H9 (cell line): Measurements from ENCODE around the gene CD151. TPM values are rescaled to one million over a fixed set of nuclear protein-coding genes. Genes with fewer than 3 reads are reported as not detected.

Experiments used
- DNase-seq: peaks from one replicate; pipeline ENCODE4 v3.0.0-alpha.2; 2017
- H2AFZ ChIP-seq: one replicate; pipeline ENCODE4 v1.6.1; 2013; ENCODE audit warnings: mild to moderate bottlenecking, low read length, control low read depth, moderate library complexity
- H2AK5ac ChIP-seq: 2 replicates; pipeline ENCODE4 v1.6.1; 2013; ENCODE audit warnings: low read length, control low read depth, mixed read lengths; ENCODE audit not compliant: insufficient read length
- H2BK120ac ChIP-seq: one replicate; pipeline ENCODE4 v1.6.1; 2013; ENCODE audit warnings: low read depth, mild to moderate bottlenecking, low read length, control low read depth, inconsistent platforms; ENCODE audit not compliant: poor library complexity, severe bottlenecking
- H2BK12ac ChIP-seq: 2 replicates; pipeline ENCODE4 v1.6.1; 2013; ENCODE audit warnings: low read length, control low read depth, mixed read lengths, low read depth; ENCODE audit not compliant: insufficient read length
- H2BK15ac ChIP-seq: 2 replicates; pipeline ENCODE4 v1.6.1; 2013; ENCODE audit warnings: low read depth, low read length, control low read depth
- H2BK20ac ChIP-seq: one replicate; pipeline ENCODE4 v1.6.1; 2013; ENCODE audit warnings: low read depth, mild to moderate bottlenecking, low read length, control low read depth, inconsistent platforms; ENCODE audit not compliant: poor library complexity, severe bottlenecking
- H2BK5ac ChIP-seq: 2 replicates; pipeline ENCODE4 v1.6.1; 2013; ENCODE audit warnings: low read length, control low read depth, mixed read lengths; ENCODE audit not compliant: insufficient read length
- H3K14ac ChIP-seq: 2 replicates; pipeline ENCODE4 v1.6.1; 2013; ENCODE audit warnings: low read length, control low read depth; ENCODE audit not compliant: insufficient read depth
- H3K18ac ChIP-seq: 2 replicates; pipeline ENCODE4 v1.6.1; 2013; ENCODE audit warnings: low read depth, mild to moderate bottlenecking, mixed read lengths, low read length, control low read depth; ENCODE audit not compliant: insufficient read length
- H3K23ac ChIP-seq: 2 replicates; pipeline ENCODE4 v1.6.1; 2013; ENCODE audit warnings: low read length, control low read depth, mixed read lengths, low read depth; ENCODE audit not compliant: insufficient read length
- H3K23me2 ChIP-seq: 2 replicates; pipeline ENCODE4 v1.6.1; 2013; ENCODE audit warnings: low read depth, mild to moderate bottlenecking, mixed read lengths, low read length, control low read depth; ENCODE audit not compliant: insufficient read length, poor library complexity, severe bottlenecking
- H3K27ac ChIP-seq: 2 replicates; pipeline ENCODE4 v1.5.1; 2013; ENCODE audit warnings: low read length, control low read depth, mixed read lengths, low read depth; ENCODE audit not compliant: insufficient read length
- H3K27me3 ChIP-seq: 2 replicates; pipeline ENCODE4 v1.6.1; 2013; ENCODE audit warnings: low read length, control low read depth, inconsistent platforms; ENCODE audit not compliant: insufficient read depth
- H3K4ac ChIP-seq: 2 replicates; pipeline ENCODE4 v1.6.1; 2013; ENCODE audit warnings: low read depth, mild to moderate bottlenecking, control low read depth, inconsistent platforms, low read length, moderate library complexity
- H3K4me1 ChIP-seq: 2 replicates; pipeline ENCODE4 v1.6.1; 2013; ENCODE audit warnings: low read length, control low read depth, inconsistent platforms; ENCODE audit not compliant: insufficient read depth
- H3K4me2 ChIP-seq: 2 replicates; pipeline ENCODE4 v1.6.1; 2013; ENCODE audit warnings: low read length, control low read depth, mixed read lengths; ENCODE audit not compliant: insufficient read length, insufficient read depth
- H3K56ac ChIP-seq: 2 replicates; pipeline ENCODE4 v1.6.1; 2013; ENCODE audit warnings: low read depth, mild to moderate bottlenecking, mixed read lengths, low read length, control low read depth; ENCODE audit not compliant: insufficient read length
- H3K79me1 ChIP-seq: 2 replicates; pipeline ENCODE4 v1.6.1; 2013; ENCODE audit warnings: low read depth, mild to moderate bottlenecking, moderate library complexity, low read length, control low read depth, inconsistent platforms; ENCODE audit not compliant: insufficient read depth, poor library complexity, severe bottlenecking
- H3K79me2 ChIP-seq: 2 replicates; pipeline ENCODE4 v1.6.1; 2013; ENCODE audit warnings: low read length, control low read depth, inconsistent platforms; ENCODE audit not compliant: insufficient read depth
- H3K9ac ChIP-seq: 2 replicates; pipeline ENCODE4 v1.6.1; 2013; ENCODE audit warnings: low read length, control low read depth, mixed read lengths; ENCODE audit not compliant: insufficient read length; ENCODE audit errors: extremely low read depth
- H3K9me3 ChIP-seq: one replicate; pipeline ENCODE4 v1.6.1; 2013; ENCODE audit warnings: low read depth, low read length, inconsistent platforms; ENCODE audit not compliant: control insufficient read depth
- H3T11ph ChIP-seq: one replicate; pipeline ENCODE4 v1.6.1; 2013; ENCODE audit warnings: mild to moderate bottlenecking, low read length, control low read depth, inconsistent platforms
- H4K20me1 ChIP-seq: one replicate; pipeline ENCODE4 v1.6.1; 2013; ENCODE audit not compliant: control insufficient read depth, insufficient read length, insufficient read depth
- H4K5ac ChIP-seq: 2 replicates; pipeline ENCODE4 v1.6.1; 2013; ENCODE audit warnings: low read depth, mild to moderate bottlenecking, mixed read lengths, low read length, control low read depth; ENCODE audit not compliant: insufficient read length
- H4K8ac ChIP-seq: replicated peaks from 2 replicates; pipeline ENCODE4 v1.6.1; 2013; ENCODE audit warnings: low read length, control low read depth, mixed read lengths, low read depth; ENCODE audit not compliant: insufficient read length
- H4K91ac ChIP-seq: 2 replicates; pipeline ENCODE4 v1.6.1; 2013; ENCODE audit warnings: low read depth, mild to moderate bottlenecking, moderate library complexity, mixed read lengths, low read length, control low read depth; ENCODE audit not compliant: insufficient read length
- H3K27ac Mint-ChIP-seq, 3 experiments: 2 replicates in 2 of 3; 3 replicates in 1 of 3; pipeline ENCODE4 v1.8.0; 2020 to 2021; ENCODE audit warnings: mixed read lengths in 3 of 3, mild to moderate bottlenecking in 1 of 3, moderate library complexity in 1 of 3
- H3K27me3 Mint-ChIP-seq: 2 replicates; pipeline ENCODE4 v1.8.0; 2021; ENCODE audit warnings: low read depth, mild to moderate bottlenecking, moderate library complexity, mixed read lengths
- H3K36me3 Mint-ChIP-seq, 3 experiments: 2 replicates in 2 of 3; 3 replicates in 1 of 3; pipeline ENCODE4 v1.8.0; 2020 to 2021; ENCODE audit warnings: low read depth in 3 of 3, mixed read lengths in 3 of 3; ENCODE audit not compliant: insufficient read depth in 1 of 3
- H3K4me1 Mint-ChIP-seq, 2 experiments: 2 replicates each; pipeline ENCODE4 v1.8.0; 2020; ENCODE audit warnings: mixed read lengths in 2 of 2
- H3K4me3 Mint-ChIP-seq, 2 experiments: 2 replicates in 1 of 2; 3 replicates in 1 of 2; pipeline ENCODE4 v1.8.0; 2020 to 2021; ENCODE audit warnings: mild to moderate bottlenecking in 2 of 2, mixed read lengths in 2 of 2, moderate library complexity in 1 of 2
- H3K9me3 Mint-ChIP-seq, 2 experiments: 2 replicates in 1 of 2; 3 replicates in 1 of 2; pipeline ENCODE4 v1.8.0; 2020; ENCODE audit warnings: mild to moderate bottlenecking in 2 of 2, mixed read lengths in 2 of 2, moderate library complexity in 1 of 2
- WGBS: extraction: QIAGEN DNeasy Blood & Tissue Kit; methylation state at CpG from one replicate; pipeline ENCODE4 v1.1.7; 2013; ENCODE audit warnings: missing lambda C conversion rate, low lambda C conversion rate, mixed read lengths; ENCODE audit not compliant: insufficient read length; ENCODE audit errors: extremely low coverage; 5-methylcytosine and 5-hydroxymethylcytosine counted together
- total RNA-seq: library from RNA; stranded (reverse); gene quantifications from 2 replicates; pipeline ENCODE4 v1.2.1, GENCODE V29; 2021
- TF ChIP-seq, protein P1 (sequence below): fragments of 200-600 bp; sonication (generic); conservative IDR thresholded peaks from 3 replicates; pipeline ENCODE4 v1.8.0; 2021; ENCODE audit warnings: antibody characterized with exemption, mild to moderate bottlenecking

Gene CD151
- total RNA-seq, 1 experiment from 2014 or later: 138 TPM

DNA sequence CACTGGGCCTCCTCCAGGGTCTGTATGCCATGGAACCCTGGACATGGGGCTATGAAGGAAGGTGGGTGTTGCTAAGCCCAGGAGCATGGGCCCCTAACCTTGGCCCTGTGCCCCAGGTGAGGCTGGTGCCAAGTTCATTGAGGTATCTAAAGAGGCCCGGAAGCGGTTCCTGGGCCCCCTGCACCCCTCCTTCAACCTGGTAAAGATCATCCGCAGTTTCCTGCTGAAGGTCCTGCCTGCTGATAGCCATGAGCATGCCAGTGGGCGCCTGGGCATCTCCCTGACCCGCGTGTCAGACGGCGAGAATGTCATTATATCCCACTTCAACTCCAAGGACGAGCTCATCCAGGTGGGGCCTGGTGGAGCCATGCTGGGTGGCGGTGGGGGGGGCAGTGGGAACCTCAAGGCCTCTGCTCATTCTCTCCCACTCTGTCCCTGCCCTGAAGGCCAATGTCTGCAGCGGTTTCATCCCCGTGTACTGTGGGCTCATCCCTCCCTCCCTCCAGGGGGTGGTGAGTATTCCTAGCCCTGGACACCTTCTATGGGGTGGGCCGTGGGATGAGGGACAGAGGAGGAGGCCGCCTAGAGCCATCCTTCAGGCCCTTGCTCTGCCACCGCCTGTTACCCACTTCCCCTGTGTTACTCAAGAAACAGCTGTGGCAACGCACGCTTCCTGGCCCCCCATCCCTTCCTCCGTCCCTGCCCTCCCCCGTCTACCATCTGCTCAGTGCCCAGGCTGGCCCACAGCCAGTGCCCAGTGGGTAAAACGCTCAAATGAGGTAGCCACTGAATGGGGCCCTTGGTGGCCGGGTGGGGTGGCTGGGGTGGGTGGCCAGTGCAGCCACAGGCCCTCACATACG is 11.0 kb upstream of the CD151 start:
- Histone ChIP-seq H2AFZ (no peak overlapping the region), H2AK5ac (no peak overlapping the region), H2BK20ac (no peak overlapping the region), H4K5ac (no peak overlapping the region), H3K79me1 (no peaks in the 10 kb centered on the region), H3K27ac (no peak overlapping the region), H3K27me3 (no peaks in the 10 kb centered on the region), H2BK120ac (no peak overlapping the region), H4K91ac (no peak overlapping the region), H3K4me1 (no peaks in the 10 kb centered on the region), H2BK15ac (no peak overlapping the region), H3K4me2 (no peak overlapping the region), H3T11ph (no peak overlapping the region), H3K23me2 (peaks cover 5% of the 10 kb centered on the region), H3K9me3 (no peaks in the 10 kb centered on the region), H3K23ac (no peak overlapping the region), H4K20me1 (no peaks in the 10 kb centered on the region), H3K18ac (no peak overlapping the region), H3K56ac (no peak overlapping the region), H2BK12ac (no peak overlapping the region), H3K4ac (no peak overlapping the region), H4K8ac (no peak overlapping the region), H2BK5ac (no peak overlapping the region), H3K9ac (no peak overlapping the region), H3K79me2 (no peaks in the 10 kb centered on the region), H3K14ac (no peak overlapping the region)
- TF ChIP-seq, protein P1, sequence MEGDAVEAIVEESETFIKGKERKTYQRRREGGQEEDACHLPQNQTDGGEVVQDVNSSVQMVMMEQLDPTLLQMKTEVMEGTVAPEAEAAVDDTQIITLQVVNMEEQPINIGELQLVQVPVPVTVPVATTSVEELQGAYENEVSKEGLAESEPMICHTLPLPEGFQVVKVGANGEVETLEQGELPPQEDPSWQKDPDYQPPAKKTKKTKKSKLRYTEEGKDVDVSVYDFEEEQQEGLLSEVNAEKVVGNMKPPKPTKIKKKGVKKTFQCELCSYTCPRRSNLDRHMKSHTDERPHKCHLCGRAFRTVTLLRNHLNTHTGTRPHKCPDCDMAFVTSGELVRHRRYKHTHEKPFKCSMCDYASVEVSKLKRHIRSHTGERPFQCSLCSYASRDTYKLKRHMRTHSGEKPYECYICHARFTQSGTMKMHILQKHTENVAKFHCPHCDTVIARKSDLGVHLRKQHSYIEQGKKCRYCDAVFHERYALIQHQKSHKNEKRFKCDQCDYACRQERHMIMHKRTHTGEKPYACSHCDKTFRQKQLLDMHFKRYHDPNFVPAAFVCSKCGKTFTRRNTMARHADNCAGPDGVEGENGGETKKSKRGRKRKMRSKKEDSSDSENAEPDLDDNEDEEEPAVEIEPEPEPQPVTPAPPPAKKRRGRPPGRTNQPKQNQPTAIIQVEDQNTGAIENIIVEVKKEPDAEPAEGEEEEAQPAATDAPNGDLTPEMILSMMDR: no peak
- H3K27ac Mint-ChIP-seq: no peak overlapping the region
- H3K4me3 Mint-ChIP-seq: no peak overlapping the region
- H3K4me1 Mint-ChIP-seq: peaks cover 8 to 25% of the 10 kb centered on the region in 2 experiments
- no peak for DNase-seq
- no peaks in the 10 kb centered on the region; a peak in 1 of 5 replicates for H3K9me3 Mint-ChIP-seq
- no CpG with 5 or more reads among the region's 22 CpGs for WGBS
- H3K27me3 Mint-ChIP-seq: peaks cover 4% of the 10 kb centered on the region
- H3K36me3 Mint-ChIP-seq: peaks cover 0 to 26% (median 13%) of the 10 kb centered on the region in 3 experiments; a peak in 6 of 7 replicates
